ENCODE results near the gene ADGRB3.

Gene ADGRB3

GRCh38 chr6:68710916-68711315 is 75.8 kb downstream of the ADGRB3 start:
- no peak overlapping the region for H3K27ac ChIP-seq
- H3K4me3 ChIP-seq = no peak overlapping the region
- TF ChIP-seq CTCF (IDR thresholded peaks at IDR 0.05) = no peak
- DNase-seq (ENCODE audit: low spot score) = no peak

GRCh38 chr6:68711386-68712000 is 76.4 kb downstream of the ADGRB3 start:
- TF ChIP-seq CTCF (IDR thresholded peaks at IDR 0.05) = no peak
- no peak overlapping the region for H3K27ac ChIP-seq
- H3K4me3 ChIP-seq = no peak overlapping the region
- DNase-seq (ENCODE audit: low spot score) = no peak

GRCh38 chr6:68716620-68717019 is 81.5 kb downstream of the ADGRB3 start:
- TF ChIP-seq CTCF (IDR thresholded peaks at IDR 0.05) = no peak
- Histone ChIP-seq H3K4me3 (no peak overlapping the region), H3K27ac (no peak overlapping the region)
- no peak for DNase-seq (ENCODE audit: low spot score)

- peak overlapping the region; percentile 21 to 70 for H3K27ac ChIP-seq
- no peak for TF ChIP-seq CTCF (IDR thresholded peaks at IDR 0.05)
- no peak for DNase-seq (ENCODE audit: low spot score)
- peak overlapping the region; percentile 41 for H3K4me3 ChIP-seq
These were observed 83.4 kb downstream of the ADGRB3 start for GRCh38 chr6:68718385-68719073.

- H3K4me3 ChIP-seq = no peak overlapping the region
- no peak for DNase-seq (ENCODE audit: low spot score)
- H3K27ac ChIP-seq = no peak overlapping the region
- TF ChIP-seq CTCF (IDR thresholded peaks at IDR 0.05) = no peak
These were observed 84.7 kb downstream of the ADGRB3 start for GRCh38 chr6:68719761-68720160.

GRCh38 chr6:68722891-68723527 is 87.9 kb downstream of the ADGRB3 start:
- Histone ChIP-seq H3K4me3 (no peak overlapping the region), H3K27ac (no peak overlapping the region)
- DNase-seq (ENCODE audit: low spot score) = no peak
- no peak for TF ChIP-seq CTCF (IDR thresholded peaks at IDR 0.05)

- Histone ChIP-seq H3K4me3 (no peak overlapping the region), H3K27ac (no peak overlapping the region)
- TF ChIP-seq CTCF (IDR thresholded peaks at IDR 0.05) = no peak
- no peak for DNase-seq (ENCODE audit: low spot score)
These were observed 89.0 kb downstream of the ADGRB3 start for GRCh38 chr6:68724060-68724459.

Measured in coronary artery (tissue), 2 donors.